ENCODE data around the gene C11orf91.
"Not testable (repeated sequence)": the region's sequence is repeated elsewhere in the genome, so short reads cannot be mapped to it uniquely, and the experiment has no call there.

The C11orf91 gene, protein sequence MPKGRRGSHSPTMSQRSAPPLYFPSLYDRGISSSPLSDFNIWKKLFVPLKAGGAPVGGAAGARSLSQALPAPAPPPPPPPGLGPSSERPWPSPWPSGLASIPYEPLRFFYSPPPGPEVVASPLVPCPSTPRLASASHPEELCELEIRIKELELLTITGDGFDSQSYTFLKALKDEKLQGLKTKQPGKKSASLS

DNA sequence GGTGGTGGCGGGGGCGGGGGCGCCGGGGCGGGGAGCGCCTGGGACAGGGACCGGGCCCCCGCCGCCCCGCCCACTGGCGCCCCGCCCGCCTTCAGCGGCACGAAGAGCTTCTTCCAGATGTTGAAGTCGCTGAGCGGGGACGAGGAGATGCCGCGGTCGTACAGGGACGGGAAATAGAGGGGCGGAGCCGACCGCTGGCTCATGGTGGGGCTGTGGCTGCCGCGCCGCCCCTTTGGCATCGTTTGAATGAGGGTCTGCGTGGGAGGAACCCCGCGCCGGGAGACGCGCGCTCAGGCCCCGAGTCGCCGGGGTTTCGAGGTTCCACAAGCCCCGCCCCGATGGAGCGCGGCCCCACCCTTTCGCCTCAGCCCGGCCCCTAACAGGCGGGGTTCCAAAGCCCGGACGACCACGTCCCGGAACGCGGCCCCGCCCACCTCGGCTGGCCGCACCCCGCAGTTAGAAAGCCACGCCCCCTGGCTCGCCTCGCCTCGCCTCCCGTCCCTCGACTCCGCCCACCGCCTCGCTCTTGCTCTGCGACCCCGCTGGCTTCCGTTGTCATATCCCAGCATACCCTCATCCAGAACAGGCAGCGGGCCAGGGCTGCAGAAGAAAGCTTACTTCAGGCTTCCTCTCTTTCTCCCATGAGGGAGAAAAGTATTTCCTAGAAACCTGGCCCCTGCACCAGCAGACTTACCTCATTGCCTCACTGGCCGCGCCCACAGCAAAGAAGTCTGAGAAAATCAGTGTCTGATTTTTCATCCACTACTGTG, at the start of gene C11orf91:
TSS of gene C11orf91 (minus strand) at position 325 of the 770 bp plus-strand sequence. CDS start at position 239, 86 bp downstream.
- peak; percentile 95 for DNase-seq (ENCODE audit: low spot score)

DNA sequence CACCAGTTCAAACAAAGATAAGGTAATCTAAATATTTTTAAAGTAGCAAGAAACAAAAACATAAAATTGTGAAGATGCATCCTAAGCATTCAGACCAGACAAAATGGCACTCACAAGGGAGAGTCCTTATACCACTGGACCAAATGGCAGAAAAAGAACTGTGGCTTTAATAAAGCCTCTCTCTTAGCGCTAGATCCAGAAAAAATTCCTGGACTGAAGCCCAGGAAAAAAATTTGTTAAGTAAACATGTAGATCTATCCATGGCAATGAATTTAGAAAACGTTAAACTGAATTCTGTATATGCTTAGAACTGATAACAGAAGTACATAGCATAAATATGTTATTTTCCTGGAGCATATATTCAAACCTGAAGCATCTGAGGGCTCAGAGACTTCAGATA, 47.4 kb upstream of the C11orf91 start:
- no peak for DNase-seq (ENCODE audit: low spot score)

DNA sequence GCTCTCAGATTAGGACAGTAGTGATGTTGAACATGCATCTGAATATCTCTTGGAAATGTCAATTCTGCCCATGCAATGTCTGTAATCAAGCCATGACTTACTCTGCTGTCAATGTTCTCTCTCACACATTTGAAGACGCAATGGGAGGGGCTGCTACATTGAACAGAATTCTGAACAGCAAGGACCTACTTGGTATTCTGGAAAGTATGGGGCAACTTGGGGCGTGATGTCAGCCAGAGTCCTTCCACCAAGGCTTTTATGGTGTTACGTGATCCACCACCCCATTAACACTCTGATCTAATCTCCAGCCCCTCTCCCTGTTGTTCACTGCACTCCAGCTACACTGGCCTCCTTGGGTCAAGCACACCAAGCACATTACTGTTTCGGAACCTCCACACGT, 42.7 kb upstream of the C11orf91 start:
- no peak for DNase-seq (ENCODE audit: low spot score)

GRCh38 chr11:33742249-33742851, 41.7 kb upstream of the C11orf91 start:
- DNase-seq (ENCODE audit: low spot score) = peak; percentile 71

DNA sequence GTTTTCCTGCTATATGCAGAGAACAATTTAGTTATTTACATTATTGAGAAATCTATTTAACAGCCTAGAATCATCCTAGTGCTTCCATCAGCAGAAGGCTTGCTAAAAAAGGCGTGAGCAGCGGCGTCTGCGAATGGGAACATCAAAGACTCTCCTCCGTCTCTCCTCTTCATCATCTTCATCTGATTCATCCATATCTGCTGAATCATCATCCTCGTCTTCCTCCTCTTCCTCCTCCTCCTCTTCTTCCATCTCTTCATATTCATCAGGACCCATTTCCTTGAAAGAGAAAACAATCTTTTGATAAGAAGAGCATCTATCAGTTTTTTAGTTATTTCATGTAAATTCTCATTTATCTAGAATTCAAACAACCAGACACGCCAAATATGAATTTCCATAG, 41.2 kb upstream of the C11orf91 start:
- DNase-seq (ENCODE audit: low spot score) = no peak

DNA sequence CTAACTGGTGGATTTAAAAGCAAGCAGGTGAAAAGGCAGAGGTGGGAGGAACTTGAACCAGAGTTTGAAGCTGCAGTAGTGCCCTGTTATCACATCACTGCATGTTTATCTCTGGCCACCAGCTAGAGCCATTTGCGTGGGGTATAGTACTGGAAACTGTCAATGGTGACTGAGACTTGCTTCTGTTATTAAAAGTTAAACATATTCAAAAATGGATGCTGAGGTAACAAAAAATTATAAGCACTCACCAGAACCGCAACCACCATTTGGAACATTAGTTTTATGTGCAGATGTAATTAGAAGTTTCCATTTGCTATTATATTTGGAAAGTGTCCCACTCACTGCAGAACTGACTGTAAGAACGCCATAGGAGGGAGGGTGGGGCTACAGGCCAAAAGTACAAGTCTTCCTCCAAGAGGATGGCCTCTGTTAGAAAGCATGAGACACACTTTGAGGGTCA, 36.8 kb upstream of the C11orf91 start:
- DNase-seq (ENCODE audit: low spot score) = peak; percentile 73

- DNase-seq (ENCODE audit: low spot score) = peak; percentile 94
These were observed 35.7 kb upstream of the C11orf91 start, which contains the start of gene CD59 for GRCh38 chr11:33736148-33736812. Gene CD59, minus strand, starts transcription at chr11:33736423. Its CDS starts 13,978 bp downstream, at chr11:33722445.

DNA sequence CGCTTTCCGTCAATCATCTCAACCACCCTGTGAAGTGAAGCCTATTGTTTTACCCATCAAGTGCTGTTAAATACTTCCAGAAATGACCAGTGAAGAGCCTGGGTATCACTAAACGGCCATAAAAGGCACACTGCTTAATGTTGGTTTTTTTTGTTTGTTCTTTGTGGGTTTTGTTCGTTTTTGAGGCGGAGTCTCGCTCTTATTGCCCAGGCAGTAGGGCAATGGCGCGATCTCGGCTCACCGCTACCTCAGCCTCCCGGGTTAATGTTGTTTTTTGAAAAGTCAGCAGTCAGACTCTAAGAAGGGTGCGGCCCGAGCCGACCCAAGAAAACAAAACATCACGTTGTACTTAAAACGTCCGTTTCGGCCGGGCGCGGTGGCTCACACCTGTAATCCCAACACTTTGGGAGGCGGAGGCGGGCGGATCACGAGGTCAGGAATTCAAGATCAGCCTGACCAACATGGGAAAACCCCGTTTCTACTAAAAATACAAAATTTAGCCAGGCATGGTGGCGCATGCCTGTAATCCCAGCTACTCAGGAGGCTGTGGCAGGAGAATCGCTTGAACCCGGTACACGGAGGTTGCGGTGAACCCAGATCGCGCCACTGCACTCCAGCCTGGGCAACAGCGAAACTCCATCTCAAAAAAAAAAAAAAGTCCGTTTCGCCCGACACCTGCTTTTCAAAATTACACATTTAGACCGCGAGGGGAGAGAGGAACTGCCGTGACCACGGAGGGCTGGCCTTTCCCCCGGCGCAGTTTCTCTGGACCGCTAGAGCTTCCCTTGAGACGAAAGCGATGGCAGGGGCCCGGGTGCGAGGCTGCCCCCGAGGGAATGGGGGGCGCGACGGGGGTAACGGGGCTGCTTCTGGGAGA, 34.9 kb upstream of the C11orf91 start:
- DNase-seq (ENCODE audit: low spot score) = peak; percentile 71

DNA sequence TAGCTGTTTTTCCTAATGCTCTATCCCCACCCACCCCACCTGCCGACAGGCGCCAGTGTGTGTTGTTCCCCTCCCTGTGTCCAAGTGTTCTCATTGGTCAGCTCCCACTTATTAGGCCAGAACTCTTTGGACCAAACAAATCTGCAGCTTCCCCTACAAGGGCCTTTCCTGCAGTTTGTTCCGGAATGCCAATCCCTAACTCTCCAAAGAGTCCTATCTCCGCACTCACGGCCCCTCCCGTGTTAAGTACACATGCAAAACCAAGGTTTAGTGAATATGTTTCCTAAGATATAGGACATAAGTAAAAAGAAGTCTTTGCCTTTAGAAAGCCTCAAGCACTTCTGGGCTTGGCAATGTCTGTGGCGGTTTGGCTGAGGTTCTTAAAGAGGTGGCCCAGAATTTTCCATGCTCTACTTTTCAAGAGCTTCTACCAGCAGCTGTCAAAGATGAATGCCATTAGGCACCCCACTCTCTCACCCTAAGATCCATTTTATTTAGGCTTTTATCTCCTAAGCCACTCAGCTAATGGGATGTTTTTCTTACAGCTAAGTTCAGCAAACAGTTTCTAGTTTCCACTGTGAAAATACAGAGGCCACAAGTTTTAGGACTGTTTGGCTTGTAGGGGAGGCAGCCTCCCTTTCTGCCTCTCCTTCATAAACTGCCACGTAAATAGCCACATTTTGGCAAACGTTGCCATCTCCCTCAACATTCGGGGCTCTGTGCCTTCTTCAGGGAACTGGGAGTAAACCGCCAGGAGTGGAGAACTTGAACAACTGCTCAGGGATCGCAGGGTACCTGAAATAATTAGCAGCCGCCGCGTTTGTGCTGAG, 34.0 kb upstream of the C11orf91 start:
- peak; percentile 48 for DNase-seq (ENCODE audit: low spot score)

- DNase-seq (ENCODE audit: low spot score) = no peak
These were observed 33.4 kb upstream of the C11orf91 start for GRCh38 chr11:33733980-33734379.

DNA sequence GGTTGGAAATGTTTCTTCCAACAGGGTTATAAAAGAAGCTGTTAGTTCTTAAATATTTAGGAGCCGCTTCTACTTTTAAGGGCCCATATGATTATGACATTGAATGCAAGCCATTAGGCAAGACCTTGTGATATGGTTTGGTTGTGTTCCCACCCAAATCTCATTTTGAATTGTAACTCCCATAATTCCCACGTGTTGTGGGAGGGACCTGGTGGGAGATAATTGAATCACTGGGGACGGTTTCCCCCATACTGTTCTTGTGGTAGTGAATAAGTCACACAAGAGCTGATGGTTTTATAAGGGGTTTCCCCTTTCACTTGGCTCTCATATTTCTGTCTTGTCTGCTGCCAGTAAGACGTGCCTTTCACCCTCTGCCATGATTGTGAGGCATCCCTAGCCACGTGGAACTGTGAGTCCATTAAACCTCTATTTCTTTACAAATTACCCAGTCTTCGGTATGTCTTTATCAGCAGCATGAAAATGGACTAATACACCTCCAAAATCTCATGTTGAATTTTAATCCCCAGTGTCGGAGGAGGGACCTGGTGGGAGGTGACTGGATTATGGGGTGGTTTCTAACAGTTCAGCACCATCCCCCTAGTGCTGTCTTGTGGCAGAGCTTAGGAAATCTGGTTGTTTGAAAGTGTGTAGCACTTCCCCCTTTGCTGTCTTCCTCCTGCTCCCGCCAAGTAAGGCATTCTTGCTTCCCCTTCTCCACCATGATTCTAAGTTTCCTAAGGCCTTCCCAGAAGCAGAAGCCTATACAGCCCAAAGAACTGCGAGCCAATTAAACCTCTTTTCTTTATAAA, 31.3 kb upstream of the C11orf91 start:
- no peak for DNase-seq (ENCODE audit: low spot score)

GRCh38 chr11:33730716-33731115, 30.1 kb upstream of the C11orf91 start:
- DNase-seq (ENCODE audit: low spot score) = peak; percentile 26

DNA sequence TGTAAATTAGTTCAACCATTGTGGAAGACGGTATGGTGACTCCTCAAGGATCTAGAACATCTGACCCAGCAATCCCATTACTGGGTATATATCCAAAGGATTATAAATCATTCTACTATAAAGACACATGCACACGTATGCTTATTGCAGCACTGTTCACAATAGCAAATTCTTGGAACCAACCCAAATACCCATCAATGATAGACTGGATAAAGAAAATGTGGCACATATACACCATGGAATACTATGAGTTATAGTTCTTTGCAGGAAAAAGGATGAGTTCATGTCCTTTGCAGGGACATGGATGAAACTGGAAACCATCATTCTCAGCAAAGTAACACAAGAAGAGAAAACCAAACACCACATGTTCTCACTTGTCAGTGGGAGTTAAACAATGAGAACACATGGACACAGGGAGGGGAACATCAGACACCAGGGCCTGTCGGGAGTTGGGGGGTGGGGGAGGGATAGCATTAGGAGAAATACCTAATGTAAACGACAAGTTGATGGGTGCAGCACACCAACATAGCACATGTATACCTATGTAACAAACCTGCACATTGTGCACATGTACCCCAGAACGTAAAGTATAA, 28.5 kb upstream of the C11orf91 start:
- not testable (repeated sequence) for DNase-seq (ENCODE audit: low spot score)

GRCh38 chr11:33727539-33727938, 26.9 kb upstream of the C11orf91 start:
- not testable (repeated sequence) for DNase-seq (ENCODE audit: low spot score)

GRCh38 chr11:33725496-33725895, 24.9 kb upstream of the C11orf91 start:
- no peak for DNase-seq (ENCODE audit: low spot score)

DNA sequence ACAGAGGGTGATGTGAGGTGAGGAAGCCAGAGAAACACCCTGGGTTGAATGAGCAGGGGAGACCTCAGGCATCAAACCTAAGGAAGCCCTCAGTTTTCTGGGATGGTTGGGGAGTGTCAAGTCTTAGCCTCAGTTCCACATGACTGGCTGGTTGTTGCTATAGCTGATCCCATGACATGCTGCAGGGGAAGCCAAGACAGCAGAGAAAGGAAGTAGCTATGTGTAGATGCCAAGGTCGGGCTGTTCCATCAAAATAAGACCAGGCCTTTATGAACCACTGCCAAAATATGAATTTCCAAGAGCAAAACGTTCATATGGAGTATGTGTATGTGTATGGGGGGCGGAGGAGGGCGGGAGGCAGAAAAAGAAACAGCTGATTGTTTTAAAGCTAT, 24.0 kb upstream of the C11orf91 start:
- DNase-seq (ENCODE audit: low spot score) = no peak

DNA sequence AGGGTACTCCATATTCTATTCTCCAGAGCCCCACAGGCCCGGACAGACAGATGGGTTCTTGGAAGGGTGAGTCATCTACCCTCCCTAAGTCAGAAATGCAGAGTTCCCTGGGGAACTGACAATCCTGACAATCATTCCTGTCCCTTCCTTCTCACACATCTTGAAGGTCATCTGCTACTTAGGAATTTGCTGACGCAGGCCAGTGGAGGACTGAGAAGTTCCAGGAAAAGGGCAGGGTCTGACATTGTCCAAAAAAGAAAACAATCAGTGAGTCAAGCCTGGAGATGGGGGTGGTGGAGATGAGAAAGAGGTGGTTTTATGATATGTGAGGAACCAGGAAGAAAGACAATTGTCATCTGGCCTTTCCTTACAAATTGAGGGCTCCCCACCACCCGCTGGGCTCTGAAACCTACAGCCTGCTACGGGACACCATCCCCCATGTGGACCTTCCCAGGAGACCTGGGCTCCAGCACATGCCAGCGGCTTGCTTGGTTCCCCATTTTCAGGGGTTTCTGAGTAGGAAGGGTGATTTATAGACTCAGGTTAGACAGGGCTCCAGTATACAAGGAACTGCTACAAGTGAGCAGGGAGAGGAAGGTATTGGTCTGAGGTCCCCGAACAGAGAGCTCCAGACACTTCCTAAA, 22.7 kb upstream of the C11orf91 start:
- DNase-seq (ENCODE audit: low spot score) = peak; percentile 34

- no peak for DNase-seq (ENCODE audit: low spot score)
These were observed 22.1 kb upstream of the C11orf91 start for GRCh38 chr11:33722590-33723234.

Measured in hematopoietic multipotent progenitor cell treated with erythropoietin and hydrocortisone succinate and interleukin-3 and kit ligand, for 17 days (in vitro differentiated cells).